DMS53 treated with DMSO at 0.1 percent for 48 hours (cell line): ENCODE results near the gene ESRRB.

ENCODE experiments used
- DNase-seq: peaks from one replicate; lab custom pipeline; 2025; ENCODE audit not compliant: unreplicated experiment; lab: John Stamatoyannopoulos, UW

The ESRRB gene

DNA sequence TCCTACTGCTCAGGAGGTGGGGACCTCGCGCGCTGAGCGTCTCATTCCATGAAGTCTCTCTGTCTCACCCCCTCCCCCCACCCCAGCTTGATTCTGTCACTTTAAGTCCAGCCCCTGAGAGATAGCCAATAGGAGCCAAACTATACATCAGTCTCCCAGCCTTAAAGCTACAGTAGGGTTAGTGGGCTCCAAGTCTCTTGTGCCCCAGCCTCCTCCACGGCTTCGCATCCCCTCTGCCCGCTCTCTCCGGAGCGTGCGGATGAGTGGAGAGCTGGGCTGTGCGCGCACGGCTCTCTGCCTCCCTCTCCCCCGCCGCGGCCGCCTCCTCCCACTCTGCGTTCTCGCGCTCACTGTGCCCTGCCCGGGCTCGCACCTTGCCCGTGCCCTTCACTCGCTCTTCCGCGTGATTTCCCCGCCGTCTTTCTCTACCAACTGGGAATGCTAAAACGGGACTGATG lies at the start of gene ESRRB:
Gene ESRRB (plus strand): TSS at position 191 of the 458 bp plus-strand sequence. CDS start 265 bp downstream, at position 456.
- no peak for DNase-seq

- no peak for DNase-seq
Observed at GRCh38 chr14:76326918-76327689, 48.8 kb upstream of the ESRRB start.

- no peak for DNase-seq
Observed at GRCh38 chr14:76328457-76329137, 47.3 kb upstream of the ESRRB start.

- DNase-seq, result no peak
Observed at GRCh38 chr14:76329154-76329928, 46.6 kb upstream of the ESRRB start.

GRCh38 chr14:76329951-76330350 lies 46.0 kb upstream of the ESRRB start:
- no peak for DNase-seq

- DNase-seq, result no peak
Observed at GRCh38 chr14:76330411-76331327, 45.3 kb upstream of the ESRRB start.

DNA sequence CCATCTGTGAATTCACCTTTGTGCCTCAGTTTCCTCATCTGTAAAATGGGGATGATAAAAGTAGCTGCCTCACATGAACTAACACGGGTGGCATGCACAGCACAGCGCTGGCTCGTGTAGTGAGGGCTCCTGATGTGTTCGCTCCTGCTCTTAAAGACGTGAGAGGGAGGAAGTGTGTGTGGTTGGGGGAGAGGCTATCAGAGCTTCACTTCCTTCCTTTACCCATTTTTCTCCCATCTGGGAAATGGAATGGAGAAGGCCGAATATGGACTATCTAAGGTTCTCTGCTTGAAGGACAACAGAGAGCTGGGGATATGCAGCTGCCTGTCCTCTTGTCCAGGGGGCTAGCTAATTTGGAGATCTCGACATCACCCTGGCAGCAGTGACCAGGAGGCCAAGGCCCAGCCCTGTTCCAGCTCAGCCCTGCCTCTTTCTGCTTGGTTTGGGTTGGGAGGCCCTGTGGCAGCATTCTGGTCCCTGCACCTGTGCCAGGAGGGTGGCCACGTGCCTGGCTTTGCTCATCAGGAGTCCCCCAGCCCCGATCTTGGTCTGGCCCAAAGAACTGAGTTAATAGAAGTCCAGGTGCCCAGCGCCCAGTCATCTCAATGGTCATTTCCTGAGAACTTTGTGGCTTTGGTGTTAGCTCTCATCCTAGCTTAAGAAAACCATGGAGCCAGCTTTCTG lies 44.5 kb upstream of the ESRRB start:
- DNase-seq, result no peak

DNA sequence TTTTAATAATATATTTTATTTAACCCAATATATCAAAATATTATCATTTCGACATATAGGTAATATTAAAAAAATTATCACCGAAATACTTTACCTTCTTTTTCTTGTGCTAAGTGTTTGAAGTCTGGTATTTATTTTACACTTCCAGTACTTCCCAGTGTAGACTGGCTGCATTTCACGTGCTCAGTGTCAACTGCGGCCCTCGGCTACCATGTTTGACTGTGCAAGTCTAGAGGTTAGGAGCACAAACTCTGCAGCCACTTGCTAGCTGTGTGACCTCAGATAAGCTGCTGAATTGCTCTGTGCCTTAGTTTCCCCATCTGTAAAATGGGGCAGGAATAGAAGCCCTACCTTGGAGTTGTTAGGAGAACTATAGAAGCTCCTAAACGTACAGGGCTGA lies 42.3 kb upstream of the ESRRB start:
- DNase-seq, result no peak

GRCh38 chr14:76334316-76334715 lies 41.6 kb upstream of the ESRRB start:
- DNase-seq, result no peak

- DNase-seq, result no peak
Observed at GRCh38 chr14:76336876-76337275, 39.1 kb upstream of the ESRRB start.

GRCh38 chr14:76337635-76338545 lies 38.0 kb upstream of the ESRRB start:
- DNase-seq, result no peak

DNA sequence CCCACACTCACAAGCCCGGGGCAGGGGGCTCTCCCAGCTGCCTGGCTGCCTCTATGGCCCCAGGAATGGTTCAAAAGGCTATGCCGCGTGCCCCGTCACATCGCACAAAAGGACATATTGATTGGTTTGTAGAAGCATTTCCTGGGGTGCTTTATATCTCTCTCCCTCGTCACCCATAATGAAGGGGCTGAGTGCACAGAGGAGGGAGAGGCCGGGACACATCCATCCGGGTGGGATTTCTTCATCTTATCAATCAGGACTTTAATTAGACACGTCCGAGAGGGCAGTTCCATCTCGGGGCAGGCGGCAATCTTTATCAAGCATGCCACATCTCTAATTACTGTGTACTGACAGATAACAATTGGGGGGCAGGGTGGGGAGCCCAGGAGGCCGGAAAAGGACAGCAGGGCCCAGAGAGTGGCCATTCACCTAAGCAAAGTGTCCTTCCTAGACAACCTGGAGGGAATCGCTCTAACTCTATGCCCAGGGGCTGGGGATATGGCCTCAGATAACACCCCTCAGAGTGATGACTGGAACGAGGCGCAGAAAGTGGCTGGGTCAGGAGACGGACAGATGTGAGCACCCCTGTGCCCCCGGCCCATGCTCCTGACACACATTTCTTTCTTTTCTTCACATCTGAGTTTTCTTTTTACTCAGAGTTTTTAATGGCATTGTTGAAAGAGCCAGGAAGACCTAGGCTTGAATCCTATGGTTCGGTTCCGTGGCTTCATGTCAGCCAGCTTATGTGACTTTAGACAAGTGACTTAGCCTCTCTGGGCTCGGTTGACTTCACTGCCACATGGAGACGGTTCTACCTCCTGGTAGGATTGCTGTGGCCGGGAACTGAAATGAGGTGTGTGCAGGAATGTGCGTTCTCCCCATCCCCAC lies 36.0 kb upstream of the ESRRB start:
- no peak for DNase-seq

GRCh38 chr14:76343386-76343785 lies 32.6 kb upstream of the ESRRB start:
- DNase-seq, result no peak

GRCh38 chr14:76346391-76347160 lies 29.4 kb upstream of the ESRRB start:
- no peak for DNase-seq

GRCh38 chr14:76348898-76349297 lies 27.0 kb upstream of the ESRRB start:
- no peak for DNase-seq

GRCh38 chr14:76349993-76350392 lies 25.9 kb upstream of the ESRRB start:
- DNase-seq, result no peak

DNA sequence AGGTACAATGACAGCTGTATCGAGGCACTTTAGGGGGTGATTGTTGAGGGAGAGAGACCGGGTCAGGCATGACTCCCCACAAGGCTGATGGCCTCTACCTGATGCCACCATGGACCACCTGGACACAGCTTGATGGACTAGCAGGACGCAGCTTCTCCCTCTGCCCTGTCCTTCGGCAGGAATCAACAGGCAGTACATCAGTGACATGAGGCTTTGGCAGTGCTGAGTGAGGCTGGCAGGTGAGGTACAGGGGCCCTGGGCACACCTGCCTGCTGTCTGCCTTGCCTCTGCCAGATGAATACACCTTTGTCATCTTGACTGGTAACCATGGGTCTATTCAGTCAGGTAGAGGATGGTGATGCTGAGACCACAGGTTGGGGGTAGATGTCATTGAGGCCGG lies 25.3 kb upstream of the ESRRB start:
- no peak for DNase-seq
